Subcutaneous adipose tissue (tissue), 4 donors: Measurements from ENCODE around the gene PARD3. TPM values are rescaled to one million over a fixed set of nuclear protein-coding genes. Genes with fewer than 3 reads are reported as not detected.

ENCODE experiments used
- total RNA-seq, 4 donors: library from RNA; depleted of rRNA; stranded (reverse); fragments of >200 nt; gene quantifications; one replicate each; pipeline ENCODE4 v1.1.0, GENCODE V29; 2016
- TF ChIP-seq, protein P1 (sequence below): fragments of 450-650 bp; IDR thresholded peaks from one replicate; pipeline ENCODE4 v1.5.1; 2016; ENCODE audit warnings: low read depth, mild to moderate bottlenecking, control low read depth, antibody characterized with exemption, moderate library complexity

The PARD3 gene
- total RNA-seq, 4 donors from 2014 or later = 39.4 to 70.3 (median 45.0) TPM

GRCh38 chr10:34400075-34400474, 415.0 kb downstream of the PARD3 start:
- TF ChIP-seq, protein P1, sequence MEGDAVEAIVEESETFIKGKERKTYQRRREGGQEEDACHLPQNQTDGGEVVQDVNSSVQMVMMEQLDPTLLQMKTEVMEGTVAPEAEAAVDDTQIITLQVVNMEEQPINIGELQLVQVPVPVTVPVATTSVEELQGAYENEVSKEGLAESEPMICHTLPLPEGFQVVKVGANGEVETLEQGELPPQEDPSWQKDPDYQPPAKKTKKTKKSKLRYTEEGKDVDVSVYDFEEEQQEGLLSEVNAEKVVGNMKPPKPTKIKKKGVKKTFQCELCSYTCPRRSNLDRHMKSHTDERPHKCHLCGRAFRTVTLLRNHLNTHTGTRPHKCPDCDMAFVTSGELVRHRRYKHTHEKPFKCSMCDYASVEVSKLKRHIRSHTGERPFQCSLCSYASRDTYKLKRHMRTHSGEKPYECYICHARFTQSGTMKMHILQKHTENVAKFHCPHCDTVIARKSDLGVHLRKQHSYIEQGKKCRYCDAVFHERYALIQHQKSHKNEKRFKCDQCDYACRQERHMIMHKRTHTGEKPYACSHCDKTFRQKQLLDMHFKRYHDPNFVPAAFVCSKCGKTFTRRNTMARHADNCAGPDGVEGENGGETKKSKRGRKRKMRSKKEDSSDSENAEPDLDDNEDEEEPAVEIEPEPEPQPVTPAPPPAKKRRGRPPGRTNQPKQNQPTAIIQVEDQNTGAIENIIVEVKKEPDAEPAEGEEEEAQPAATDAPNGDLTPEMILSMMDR = no peak

- TF ChIP-seq, protein P1 = no peak
These were observed 416.1 kb downstream of the PARD3 start for GRCh38 chr10:34399013-34399412.

- TF ChIP-seq, protein P1 = no peak
These were observed 417.8 kb downstream of the PARD3 start for GRCh38 chr10:34397324-34397723.

- TF ChIP-seq, protein P1 = no peak
These were observed 418.4 kb downstream of the PARD3 start for GRCh38 chr10:34396663-34397062.

DNA sequence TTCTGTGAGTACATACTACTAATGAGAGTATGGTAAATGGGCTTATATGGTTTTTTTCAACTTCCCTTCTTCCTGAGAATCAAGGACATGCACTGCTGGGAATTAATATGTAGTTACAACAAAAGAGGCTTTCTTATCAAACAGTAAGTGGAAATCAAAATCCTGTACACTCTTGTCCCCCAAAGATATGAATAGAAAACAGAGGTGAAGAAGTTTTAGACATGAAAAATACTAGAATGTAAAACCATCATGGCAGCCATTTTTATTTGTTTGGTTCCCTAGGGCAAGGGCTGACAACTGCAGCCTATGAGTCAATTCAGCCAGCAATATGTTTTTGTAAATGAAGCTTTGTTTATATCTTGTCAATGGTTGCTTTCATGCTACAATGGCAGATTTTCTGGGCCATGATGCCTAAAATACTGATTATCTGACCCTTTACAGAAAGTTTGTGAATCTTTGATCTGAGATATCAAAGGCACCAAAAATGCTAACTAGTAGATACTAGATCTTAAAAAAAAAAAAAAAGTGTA, 422.4 kb downstream of the PARD3 start:
- TF ChIP-seq, protein P1 = no peak

DNA sequence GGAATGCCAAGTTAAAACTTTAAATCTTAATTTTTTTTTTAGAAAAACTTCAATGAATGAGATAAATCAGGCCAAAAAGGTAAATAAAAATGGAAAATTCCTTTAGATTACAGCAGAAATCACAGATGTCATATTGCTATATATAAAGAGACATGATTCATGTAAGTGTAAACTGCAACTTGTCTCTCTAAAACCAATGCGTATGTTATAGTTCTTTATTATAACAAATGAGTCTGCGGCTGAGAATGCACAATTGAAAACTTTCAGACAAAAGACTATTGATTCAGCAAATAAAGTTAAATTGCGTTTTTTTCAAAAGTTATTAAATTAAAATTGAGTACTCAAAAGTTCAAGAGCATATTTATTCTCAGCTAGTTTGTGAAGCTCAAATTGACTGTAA, 425.3 kb downstream of the PARD3 start:
- TF ChIP-seq, protein P1 = no peak

- TF ChIP-seq, protein P1 = no peak
These were observed 428.2 kb downstream of the PARD3 start for GRCh38 chr10:34386921-34387320.
